ENCODE data around the gene PELI2.

The PELI2 gene

DNA sequence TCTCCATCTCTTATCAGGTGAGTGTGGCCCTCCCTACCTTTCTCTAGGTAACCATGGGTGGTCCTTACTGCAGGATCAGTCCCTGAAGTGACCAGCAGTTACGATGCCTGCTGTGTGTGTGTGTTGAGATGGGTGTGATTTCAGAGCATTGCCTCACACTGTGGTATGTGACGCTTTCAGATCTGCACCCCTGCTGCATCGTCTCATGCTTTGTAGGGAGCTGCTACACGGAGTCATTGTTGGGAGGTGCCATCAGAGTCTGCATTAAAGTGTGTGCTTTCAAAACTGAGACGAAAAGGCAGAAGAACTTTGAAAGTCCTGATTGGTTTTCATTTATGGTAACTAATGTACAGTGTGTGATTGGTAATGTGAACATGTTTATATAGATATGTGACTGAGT, 150.5 kb downstream of the PELI2 start:
- no peak overlapping the region for H3K9ac ChIP-seq (ENCODE audit: low read length)
- H3K27me3 ChIP-seq (ENCODE audit: insufficient read depth, low read length): no peaks in the 10 kb centered on the region
- H3K79me2 ChIP-seq (ENCODE audit: insufficient read depth, low read length): no peaks in the 10 kb centered on the region
- no peak overlapping the region for H3K4me3 ChIP-seq (ENCODE audit: low read depth, low read length, poor library complexity, severe bottlenecking)
- no peak overlapping the region for H3K4me2 ChIP-seq (ENCODE audit: low read length)
- no peaks in the 10 kb centered on the region for H3K36me3 ChIP-seq (ENCODE audit: insufficient read depth, low read length)
- H3K27ac ChIP-seq (ENCODE audit: low read depth, low read length, poor library complexity, severe bottlenecking): no peak overlapping the region
- H4K20me1 ChIP-seq (ENCODE audit: insufficient read depth, low read length): no peaks in the 10 kb centered on the region
- no peaks in the 10 kb centered on the region for H3K9me3 ChIP-seq (ENCODE audit: low read length)
- H3K4me1 ChIP-seq (ENCODE audit: insufficient read depth, low read length, severe bottlenecking): no peaks in the 10 kb centered on the region
- H3F3A ChIP-seq (ENCODE audit: insufficient read depth, low read length): no peaks in the 10 kb centered on the region
- TF ChIP-seq, protein P1, sequence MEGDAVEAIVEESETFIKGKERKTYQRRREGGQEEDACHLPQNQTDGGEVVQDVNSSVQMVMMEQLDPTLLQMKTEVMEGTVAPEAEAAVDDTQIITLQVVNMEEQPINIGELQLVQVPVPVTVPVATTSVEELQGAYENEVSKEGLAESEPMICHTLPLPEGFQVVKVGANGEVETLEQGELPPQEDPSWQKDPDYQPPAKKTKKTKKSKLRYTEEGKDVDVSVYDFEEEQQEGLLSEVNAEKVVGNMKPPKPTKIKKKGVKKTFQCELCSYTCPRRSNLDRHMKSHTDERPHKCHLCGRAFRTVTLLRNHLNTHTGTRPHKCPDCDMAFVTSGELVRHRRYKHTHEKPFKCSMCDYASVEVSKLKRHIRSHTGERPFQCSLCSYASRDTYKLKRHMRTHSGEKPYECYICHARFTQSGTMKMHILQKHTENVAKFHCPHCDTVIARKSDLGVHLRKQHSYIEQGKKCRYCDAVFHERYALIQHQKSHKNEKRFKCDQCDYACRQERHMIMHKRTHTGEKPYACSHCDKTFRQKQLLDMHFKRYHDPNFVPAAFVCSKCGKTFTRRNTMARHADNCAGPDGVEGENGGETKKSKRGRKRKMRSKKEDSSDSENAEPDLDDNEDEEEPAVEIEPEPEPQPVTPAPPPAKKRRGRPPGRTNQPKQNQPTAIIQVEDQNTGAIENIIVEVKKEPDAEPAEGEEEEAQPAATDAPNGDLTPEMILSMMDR (IDR thresholded peaks at IDR 0.05; ENCODE audit: low read length): no peak
- no peak for TF ChIP-seq EZH2 (IDR thresholded peaks at IDR 0.05; ENCODE audit: borderline replicate concordance, low read length)
- H3K9me2 ChIP-seq (ENCODE audit: low read depth, low read length): no peaks in the 10 kb centered on the region
- no peak overlapping the region for H2AFZ ChIP-seq (ENCODE audit: low read length)

DNA sequence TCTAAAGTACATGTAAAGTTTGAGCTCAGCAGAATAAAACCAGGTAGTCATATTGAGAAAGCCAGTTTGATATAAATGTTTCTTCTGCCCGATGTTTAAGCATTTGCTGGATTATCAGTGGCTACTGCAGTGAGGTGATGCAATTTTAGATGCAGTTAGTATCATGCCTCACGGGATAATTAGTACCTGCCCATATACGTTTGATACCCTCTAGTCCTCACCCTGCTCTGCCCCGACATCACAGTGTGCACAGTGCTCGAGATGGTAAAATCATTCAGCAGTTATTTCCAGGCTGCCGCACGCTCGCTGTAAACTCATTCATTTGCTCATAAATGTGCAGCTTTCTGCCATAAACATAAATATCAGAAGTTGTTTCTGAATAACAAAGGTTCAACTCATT, 152.7 kb downstream of the PELI2 start:
- Histone ChIP-seq H3K36me3 (ENCODE audit: insufficient read depth, low read length) (no peaks in the 10 kb centered on the region), H3K4me2 (ENCODE audit: low read length) (no peak overlapping the region), H3K79me2 (ENCODE audit: insufficient read depth, low read length) (no peaks in the 10 kb centered on the region), H4K20me1 (ENCODE audit: insufficient read depth, low read length) (no peaks in the 10 kb centered on the region), H3K9me3 (ENCODE audit: low read length) (no peaks in the 10 kb centered on the region), H3K4me3 (ENCODE audit: low read depth, low read length, poor library complexity, severe bottlenecking) (no peak overlapping the region), H3F3A (ENCODE audit: insufficient read depth, low read length) (no peaks in the 10 kb centered on the region), H2AFZ (ENCODE audit: low read length) (no peak overlapping the region), H3K27ac (ENCODE audit: low read depth, low read length, poor library complexity, severe bottlenecking) (no peak overlapping the region), H3K27me3 (ENCODE audit: insufficient read depth, low read length) (no peaks in the 10 kb centered on the region), H3K9me2 (ENCODE audit: low read depth, low read length) (no peaks in the 10 kb centered on the region), H3K4me1 (ENCODE audit: insufficient read depth, low read length, severe bottlenecking) (no peaks in the 10 kb centered on the region), H3K9ac (ENCODE audit: low read length) (no peak overlapping the region)
- TF ChIP-seq EZH2 (IDR thresholded peaks at IDR 0.05; ENCODE audit: borderline replicate concordance, low read length): no peak
- TF ChIP-seq, protein P1 (IDR thresholded peaks at IDR 0.05; ENCODE audit: low read length): no peak

GRCh38 chr14:56271970-56272369, 153.8 kb downstream of the PELI2 start:
- no peak overlapping the region for H2AFZ ChIP-seq (ENCODE audit: low read length)

More at GRCh38 chr14:56271970-56272369, 153.8 kb downstream of the PELI2 start:
- H3K79me2 ChIP-seq (ENCODE audit: insufficient read depth, low read length): no peaks in the 10 kb centered on the region
- TF ChIP-seq EZH2 (IDR thresholded peaks at IDR 0.05; ENCODE audit: borderline replicate concordance, low read length): no peak
- TF ChIP-seq, protein P1 (IDR thresholded peaks at IDR 0.05; ENCODE audit: low read length): no peak
- no peak overlapping the region for H3K9ac ChIP-seq (ENCODE audit: low read length)
- H4K20me1 ChIP-seq (ENCODE audit: insufficient read depth, low read length): no peaks in the 10 kb centered on the region
- H3K4me1 ChIP-seq (ENCODE audit: insufficient read depth, low read length, severe bottlenecking): no peaks in the 10 kb centered on the region
- no peaks in the 10 kb centered on the region for H3K36me3 ChIP-seq (ENCODE audit: insufficient read depth, low read length)
- no peak overlapping the region for H3K4me3 ChIP-seq (ENCODE audit: low read depth, low read length, poor library complexity, severe bottlenecking)
- H3K27ac ChIP-seq (ENCODE audit: low read depth, low read length, poor library complexity, severe bottlenecking): no peak overlapping the region
- H3F3A ChIP-seq (ENCODE audit: insufficient read depth, low read length): no peaks in the 10 kb centered on the region
- H3K4me2 ChIP-seq (ENCODE audit: low read length): no peak overlapping the region
- no peaks in the 10 kb centered on the region for H3K27me3 ChIP-seq (ENCODE audit: insufficient read depth, low read length)
- no peaks in the 10 kb centered on the region for H3K9me3 ChIP-seq (ENCODE audit: low read length)
- H3K9me2 ChIP-seq (ENCODE audit: low read depth, low read length): no peaks in the 10 kb centered on the region

Measured in OCI-LY1 (cell line).